ENCODE data around the gene CCDC192. TPM values are rescaled to one million over a fixed set of nuclear protein-coding genes. Genes with fewer than 3 reads are reported as not detected.

The CCDC192 gene
- total RNA-seq, 1 experiment from 2014 or later = not detected

DNA sequence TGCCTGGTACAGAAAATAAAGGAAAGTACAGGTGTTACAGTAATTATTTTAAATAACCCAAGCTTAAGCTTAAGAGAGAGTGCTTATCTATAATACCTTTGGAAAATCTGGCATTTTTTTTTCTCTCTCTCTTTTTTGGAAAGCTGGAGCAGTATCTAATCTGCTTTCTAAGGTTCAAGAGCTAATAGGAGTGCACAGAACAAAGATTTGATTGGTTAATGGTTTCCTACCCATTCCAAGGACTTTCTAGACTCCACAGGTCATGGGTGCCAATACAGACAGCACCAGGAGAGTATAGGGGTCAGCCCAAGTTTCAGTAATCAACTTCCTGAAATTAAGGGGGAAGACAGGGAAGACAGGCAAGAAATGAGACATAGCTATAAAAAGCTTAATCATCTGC lies 276.3 kb downstream of the CCDC192 start:
- TF ChIP-seq EZH2 (IDR thresholded peaks at IDR 0.05; ENCODE audit: borderline replicate concordance, low read depth, low read length, poor library complexity, severe bottlenecking) = no peak
- TF ChIP-seq, protein P1, sequence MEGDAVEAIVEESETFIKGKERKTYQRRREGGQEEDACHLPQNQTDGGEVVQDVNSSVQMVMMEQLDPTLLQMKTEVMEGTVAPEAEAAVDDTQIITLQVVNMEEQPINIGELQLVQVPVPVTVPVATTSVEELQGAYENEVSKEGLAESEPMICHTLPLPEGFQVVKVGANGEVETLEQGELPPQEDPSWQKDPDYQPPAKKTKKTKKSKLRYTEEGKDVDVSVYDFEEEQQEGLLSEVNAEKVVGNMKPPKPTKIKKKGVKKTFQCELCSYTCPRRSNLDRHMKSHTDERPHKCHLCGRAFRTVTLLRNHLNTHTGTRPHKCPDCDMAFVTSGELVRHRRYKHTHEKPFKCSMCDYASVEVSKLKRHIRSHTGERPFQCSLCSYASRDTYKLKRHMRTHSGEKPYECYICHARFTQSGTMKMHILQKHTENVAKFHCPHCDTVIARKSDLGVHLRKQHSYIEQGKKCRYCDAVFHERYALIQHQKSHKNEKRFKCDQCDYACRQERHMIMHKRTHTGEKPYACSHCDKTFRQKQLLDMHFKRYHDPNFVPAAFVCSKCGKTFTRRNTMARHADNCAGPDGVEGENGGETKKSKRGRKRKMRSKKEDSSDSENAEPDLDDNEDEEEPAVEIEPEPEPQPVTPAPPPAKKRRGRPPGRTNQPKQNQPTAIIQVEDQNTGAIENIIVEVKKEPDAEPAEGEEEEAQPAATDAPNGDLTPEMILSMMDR (conservative IDR thresholded peaks at IDR 0.05; ENCODE audit: low read depth, low read length) = no peak
- CTCF ChIA-PET = no interaction called here
- Histone ChIP-seq H3K36me3 (ENCODE audit: insufficient read depth, low read length, poor library complexity, severe bottlenecking) (no peaks in the 10 kb centered on the region), H3K27ac (ENCODE audit: low read depth, low read length, poor library complexity, severe bottlenecking) (no peak overlapping the region), H3K27me3 (replicated peaks; ENCODE audit: insufficient read depth, low read depth, low read length, poor library complexity) (no peaks in the 10 kb centered on the region), H3K4me3 (ENCODE audit: low read depth, low read length, poor library complexity, severe bottlenecking) (no peak overlapping the region), H3K9me3 (ENCODE audit: low read depth, low read length, poor library complexity, severe bottlenecking) (no peaks in the 10 kb centered on the region), H3K4me1 (ENCODE audit: insufficient read depth, low read length, poor library complexity, severe bottlenecking) (no peaks in the 10 kb centered on the region)
- DNase-seq (ENCODE audit: low spot score) = no peak
- no TSS peak for BruUV-seq (replicated peaks)
- POLR2A ChIA-PET (ENCODE audit: low non-redundant PET) = no interaction called here
- intact Hi-C loops (cut with micrococcal nuclease; ENCODE audit: unreplicated experiment) = no loop called here

DNA sequence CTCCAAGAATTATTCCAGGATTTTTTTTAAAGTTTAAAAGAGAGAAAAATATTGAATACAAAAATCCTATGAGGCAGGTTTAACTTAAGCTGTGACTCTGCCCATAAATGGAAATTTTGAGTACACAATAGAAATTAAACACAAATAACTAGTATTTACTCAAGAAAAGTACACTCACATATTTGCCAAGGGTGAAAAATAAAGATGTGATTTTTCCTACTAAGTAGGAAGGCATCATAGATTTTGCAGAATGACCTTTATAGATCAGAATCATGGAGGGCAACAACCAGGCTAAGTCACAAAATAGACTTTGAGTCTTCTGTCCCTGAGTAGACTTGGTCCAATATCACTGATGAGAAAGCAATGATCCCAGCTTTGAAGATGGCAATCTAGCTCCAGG lies 277.7 kb downstream of the CCDC192 start:
- Histone ChIP-seq H3K27me3 (replicated peaks; ENCODE audit: insufficient read depth, low read depth, low read length, poor library complexity) (no peaks in the 10 kb centered on the region), H3K4me1 (ENCODE audit: insufficient read depth, low read length, poor library complexity, severe bottlenecking) (no peaks in the 10 kb centered on the region), H3K4me3 (ENCODE audit: low read depth, low read length, poor library complexity, severe bottlenecking) (no peak overlapping the region), H3K9me3 (ENCODE audit: low read depth, low read length, poor library complexity, severe bottlenecking) (no peaks in the 10 kb centered on the region), H3K27ac (ENCODE audit: low read depth, low read length, poor library complexity, severe bottlenecking) (no peak overlapping the region), H3K36me3 (ENCODE audit: insufficient read depth, low read length, poor library complexity, severe bottlenecking) (no peaks in the 10 kb centered on the region)
- no TSS peak for BruUV-seq (replicated peaks)
- no peak for TF ChIP-seq EZH2 (IDR thresholded peaks at IDR 0.05; ENCODE audit: borderline replicate concordance, low read depth, low read length, poor library complexity, severe bottlenecking)
- TF ChIP-seq, protein P1 (conservative IDR thresholded peaks at IDR 0.05; ENCODE audit: low read depth, low read length) = no peak
- no peak for DNase-seq (ENCODE audit: low spot score)
- intact Hi-C loops (cut with micrococcal nuclease; ENCODE audit: unreplicated experiment) = no loop called here
- CTCF ChIA-PET = no interaction called here
- POLR2A ChIA-PET (ENCODE audit: low non-redundant PET) = no interaction called here

DNA sequence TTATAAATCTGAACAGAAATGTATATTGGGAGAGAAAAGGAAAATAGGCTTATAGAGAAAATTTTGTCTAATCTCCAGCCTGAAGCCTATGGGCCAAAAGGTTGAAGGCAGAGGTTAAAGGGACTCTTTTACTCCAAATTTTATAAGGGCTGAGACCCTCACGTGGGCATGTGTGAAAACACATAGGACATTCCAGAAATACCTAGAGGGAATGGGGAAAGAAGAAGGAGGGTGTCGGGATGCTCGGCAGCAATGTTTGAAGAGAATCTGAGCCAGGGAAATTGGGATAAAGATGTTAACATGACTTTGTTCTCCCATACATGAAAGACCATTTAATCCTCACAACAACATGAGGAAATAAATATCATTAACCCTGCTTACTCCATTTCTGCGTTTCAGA lies 278.3 kb downstream of the CCDC192 start:
- DNase-seq (ENCODE audit: low spot score) = no peak
- POLR2A ChIA-PET (ENCODE audit: low non-redundant PET) = no interaction called here
- TF ChIP-seq, protein P1 (conservative IDR thresholded peaks at IDR 0.05; ENCODE audit: low read depth, low read length) = no peak
- TF ChIP-seq EZH2 (IDR thresholded peaks at IDR 0.05; ENCODE audit: borderline replicate concordance, low read depth, low read length, poor library complexity, severe bottlenecking) = no peak
- Histone ChIP-seq H3K36me3 (ENCODE audit: insufficient read depth, low read length, poor library complexity, severe bottlenecking) (no peaks in the 10 kb centered on the region), H3K9me3 (ENCODE audit: low read depth, low read length, poor library complexity, severe bottlenecking) (no peaks in the 10 kb centered on the region), H3K4me3 (ENCODE audit: low read depth, low read length, poor library complexity, severe bottlenecking) (no peak overlapping the region), H3K27me3 (replicated peaks; ENCODE audit: insufficient read depth, low read depth, low read length, poor library complexity) (no peaks in the 10 kb centered on the region), H3K4me1 (ENCODE audit: insufficient read depth, low read length, poor library complexity, severe bottlenecking) (no peaks in the 10 kb centered on the region), H3K27ac (ENCODE audit: low read depth, low read length, poor library complexity, severe bottlenecking) (no peak overlapping the region)
- intact Hi-C loops (cut with micrococcal nuclease; ENCODE audit: unreplicated experiment) = no loop called here
- BruUV-seq (replicated peaks) = no TSS peak
- CTCF ChIA-PET = no interaction called here
